LNCaP clone FGC (cell line): ENCODE data around the gene TNFSF13B.

Source experiments
- DNase-seq: peaks from one replicate; pipeline ENCODE4 v3.0.0-alpha.2; 2011; ENCODE audit warnings: low read depth
- H3K4me3 ChIP-seq: 2 replicates; pipeline ENCODE4 v1.5.1; 2011; ENCODE audit warnings: mild to moderate bottlenecking, low read depth, low read length, control low read depth
- CTCF ChIP-seq: IDR thresholded peaks from 2 replicates; pipeline ENCODE4 v1.5.1; 2012; ENCODE audit warnings: mild to moderate bottlenecking; ENCODE audit not compliant: control insufficient read depth, insufficient read depth; ENCODE audit errors: extremely low read depth

TNFSF13B gene

GRCh38 chr13:108268466-108269112, 929 bp upstream of the TNFSF13B start:
- no peak for TF ChIP-seq CTCF
- no peak for DNase-seq
- H3K4me3 ChIP-seq = no peak overlapping the region

- H3K4me3 ChIP-seq = no peak overlapping the region
- no peak for DNase-seq
- TF ChIP-seq CTCF = no peak
Observed at GRCh38 chr13:108270442-108270841, 924 bp downstream of the TNFSF13B start.

GRCh38 chr13:108272333-108272732, 2.8 kb downstream of the TNFSF13B start:
- H3K4me3 ChIP-seq = no peak overlapping the region
- no peak for TF ChIP-seq CTCF
- no peak for DNase-seq

GRCh38 chr13:108273429-108274118, 4.1 kb downstream of the TNFSF13B start:
- no peak for TF ChIP-seq CTCF
- H3K4me3 ChIP-seq = no peak overlapping the region
- DNase-seq = no peak

GRCh38 chr13:108274718-108275117, 5.2 kb downstream of the TNFSF13B start:
- no peak for DNase-seq
- no peak overlapping the region for H3K4me3 ChIP-seq
- TF ChIP-seq CTCF = no peak

GRCh38 chr13:108276060-108276459, 6.5 kb downstream of the TNFSF13B start:
- H3K4me3 ChIP-seq = no peak overlapping the region
- TF ChIP-seq CTCF = no peak
- no peak for DNase-seq

GRCh38 chr13:108278466-108278865, 8.9 kb downstream of the TNFSF13B start:
- TF ChIP-seq CTCF = no peak
- H3K4me3 ChIP-seq = no peak overlapping the region
- DNase-seq = no peak
